Activated T-cell treated with anti-CD3 and anti-CD28 coated beads, Interleukin-2, amount 50 U/mL, for 4 hours (primary cell): ENCODE results near the gene GALNT5. TPM values are rescaled to one million over a fixed set of nuclear protein-coding genes. Genes with fewer than 3 reads are reported as not detected.

Source experiments
- ATAC-seq, 2 donors: fragments of 200-7000 bp; cut with Tn5 transposase; one replicate each; pipeline ENCODE4 v1.10.0; 2021
- DNase-seq: peaks from one replicate; pipeline ENCODE4 v3.0.0-alpha.2; 2020
- H3K27me3 Mint-ChIP-seq: one replicate; pipeline ENCODE4 v1.8.0; 2021; ENCODE audit warnings: low read depth, mixed read lengths
- H3K36me3 Mint-ChIP-seq: one replicate; pipeline ENCODE4 v1.8.0; 2022; ENCODE audit warnings: mixed read lengths; ENCODE audit not compliant: insufficient read depth
- H3K4me1 Mint-ChIP-seq: one replicate; pipeline ENCODE4 v1.8.0; 2021; ENCODE audit warnings: low read depth, mixed read lengths
- H3K4me3 Mint-ChIP-seq: one replicate; pipeline ENCODE4 v1.8.0; 2021; ENCODE audit warnings: mild to moderate bottlenecking, moderate library complexity, mixed read lengths
- H3K9me3 Mint-ChIP-seq: one replicate; pipeline ENCODE4 v1.8.0; 2021; ENCODE audit warnings: mixed read lengths
- total RNA-seq, 3 donors: library from RNA; stranded (reverse); gene quantifications; one replicate each; pipeline ENCODE4 v1.2.1, GENCODE V29; 2021

Gene GALNT5
- total RNA-seq, 3 donors from 2014 or later: 0.05 to 0.15 (median 0.08) TPM

DNA sequence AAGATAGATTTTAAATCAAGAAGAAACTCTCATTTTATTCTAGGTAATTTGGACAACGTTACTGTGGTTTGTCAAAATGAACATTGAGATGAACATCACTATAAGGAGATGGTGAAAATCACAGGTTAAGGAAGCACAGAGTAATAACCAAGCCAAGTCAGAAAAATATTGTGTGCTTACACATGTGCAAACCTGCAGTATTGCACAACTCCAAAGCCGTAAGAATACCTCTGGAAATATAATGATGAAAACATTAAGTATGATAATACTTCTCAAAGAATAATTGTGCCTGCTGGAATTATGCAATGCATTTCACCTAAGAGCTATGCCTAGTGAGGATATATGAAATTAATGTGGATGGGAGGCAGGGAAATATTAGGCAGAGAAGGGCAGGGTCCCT lies 21.1 kb upstream of the GALNT5 start:
- no peaks in the 10 kb centered on the region for H3K36me3 Mint-ChIP-seq
- no peaks in the 10 kb centered on the region for H3K9me3 Mint-ChIP-seq
- DNase-seq (no peak), ATAC-seq (no peak)
- H3K27me3 Mint-ChIP-seq: peaks cover 5% of the 10 kb centered on the region
- H3K4me3 Mint-ChIP-seq: no peak overlapping the region
- no peaks in the 10 kb centered on the region for H3K4me1 Mint-ChIP-seq

DNA sequence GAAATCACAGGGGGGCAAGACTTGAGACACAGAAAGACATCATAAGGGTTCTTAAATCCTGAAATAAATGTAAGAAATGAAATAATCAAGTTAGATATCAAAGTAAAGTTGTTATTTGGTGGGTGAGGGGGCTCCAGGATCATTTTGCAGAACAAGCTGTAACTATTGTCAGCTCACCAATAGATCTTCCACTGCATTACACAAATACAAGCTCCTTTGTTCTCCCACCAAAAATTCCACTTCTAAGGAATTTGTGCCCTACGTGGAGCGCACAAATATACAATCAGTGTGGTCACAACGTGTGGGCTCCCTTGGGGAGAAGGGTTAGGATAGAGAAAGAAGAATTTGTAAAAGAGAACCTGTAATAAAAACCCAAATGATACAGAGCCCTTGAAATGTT lies 19.2 kb upstream of the GALNT5 start:
- Mint-ChIP-seq H3K4me1 (no peaks in the 10 kb centered on the region), H3K27me3 (peaks cover 8% of the 10 kb centered on the region), H3K4me3 (no peak overlapping the region), H3K36me3 (no peaks in the 10 kb centered on the region), H3K9me3 (no peaks in the 10 kb centered on the region)
- no peak for DNase-seq
- no peak for ATAC-seq

DNA sequence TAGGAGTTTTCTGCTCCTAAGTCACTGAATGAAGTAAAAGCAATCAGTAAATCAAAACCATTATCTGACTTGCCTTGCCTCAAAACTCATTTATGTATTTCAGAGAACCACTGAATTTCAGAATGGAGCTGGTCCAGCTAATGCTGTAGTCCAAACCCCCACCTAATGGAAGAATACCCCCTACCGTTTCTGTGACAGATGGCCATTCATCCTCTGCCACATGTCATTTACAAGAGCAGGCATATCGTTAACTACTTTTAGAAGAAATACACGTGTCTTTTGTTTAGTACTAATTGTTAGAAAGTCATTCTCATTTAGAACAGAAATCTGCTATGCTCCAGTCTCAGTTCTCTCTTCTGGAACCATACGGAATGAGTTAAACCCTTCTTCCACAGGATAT lies 12.8 kb upstream of the GALNT5 start:
- no peak overlapping the region for H3K4me3 Mint-ChIP-seq
- DNase-seq (no peak), ATAC-seq (no peak)
- no peaks in the 10 kb centered on the region for H3K36me3 Mint-ChIP-seq
- H3K27me3 Mint-ChIP-seq: peaks cover 3% of the 10 kb centered on the region
- H3K9me3 Mint-ChIP-seq: no peaks in the 10 kb centered on the region
- peaks cover 14% of the 10 kb centered on the region for H3K4me1 Mint-ChIP-seq

DNA sequence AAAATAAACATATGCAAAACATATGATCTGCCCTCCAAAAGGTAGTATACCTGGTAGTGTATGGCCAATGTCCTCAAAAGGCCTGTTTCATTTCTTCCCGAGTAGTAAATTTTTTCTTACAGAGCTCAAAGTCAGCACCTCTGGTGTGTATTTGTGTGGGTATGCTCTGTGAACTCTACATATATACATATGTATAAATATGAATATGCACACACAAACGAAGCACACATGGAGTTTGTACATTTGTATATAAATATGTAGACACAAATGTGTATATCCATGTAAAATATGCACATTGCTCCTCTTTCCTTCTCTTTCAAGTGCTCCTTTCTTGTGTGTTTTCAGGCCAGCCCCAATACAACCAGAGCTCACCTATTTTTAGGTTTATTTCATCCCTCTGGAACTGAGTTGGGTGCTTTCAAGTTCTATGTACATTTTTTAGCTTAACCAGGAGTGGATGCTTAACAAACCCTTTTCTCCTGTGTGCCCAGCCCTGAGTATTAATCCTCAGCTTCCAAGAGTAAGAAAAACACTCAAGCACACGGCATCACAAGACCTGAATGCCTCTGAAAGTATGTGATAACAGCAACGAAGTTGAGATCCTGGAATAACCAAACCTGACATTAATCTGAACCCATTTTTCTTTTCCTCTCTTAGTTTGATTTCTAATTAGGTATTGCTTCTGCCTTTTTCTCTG lies 12.2 kb upstream of the GALNT5 start:
- Mint-ChIP-seq H3K36me3 (no peaks in the 10 kb centered on the region), H3K4me1 (peaks cover 14% of the 10 kb centered on the region), H3K27me3 (peaks cover 3% of the 10 kb centered on the region), H3K4me3 (no peak overlapping the region), H3K9me3 (no peaks in the 10 kb centered on the region)
- DNase-seq (no peak), ATAC-seq (no peak)

DNA sequence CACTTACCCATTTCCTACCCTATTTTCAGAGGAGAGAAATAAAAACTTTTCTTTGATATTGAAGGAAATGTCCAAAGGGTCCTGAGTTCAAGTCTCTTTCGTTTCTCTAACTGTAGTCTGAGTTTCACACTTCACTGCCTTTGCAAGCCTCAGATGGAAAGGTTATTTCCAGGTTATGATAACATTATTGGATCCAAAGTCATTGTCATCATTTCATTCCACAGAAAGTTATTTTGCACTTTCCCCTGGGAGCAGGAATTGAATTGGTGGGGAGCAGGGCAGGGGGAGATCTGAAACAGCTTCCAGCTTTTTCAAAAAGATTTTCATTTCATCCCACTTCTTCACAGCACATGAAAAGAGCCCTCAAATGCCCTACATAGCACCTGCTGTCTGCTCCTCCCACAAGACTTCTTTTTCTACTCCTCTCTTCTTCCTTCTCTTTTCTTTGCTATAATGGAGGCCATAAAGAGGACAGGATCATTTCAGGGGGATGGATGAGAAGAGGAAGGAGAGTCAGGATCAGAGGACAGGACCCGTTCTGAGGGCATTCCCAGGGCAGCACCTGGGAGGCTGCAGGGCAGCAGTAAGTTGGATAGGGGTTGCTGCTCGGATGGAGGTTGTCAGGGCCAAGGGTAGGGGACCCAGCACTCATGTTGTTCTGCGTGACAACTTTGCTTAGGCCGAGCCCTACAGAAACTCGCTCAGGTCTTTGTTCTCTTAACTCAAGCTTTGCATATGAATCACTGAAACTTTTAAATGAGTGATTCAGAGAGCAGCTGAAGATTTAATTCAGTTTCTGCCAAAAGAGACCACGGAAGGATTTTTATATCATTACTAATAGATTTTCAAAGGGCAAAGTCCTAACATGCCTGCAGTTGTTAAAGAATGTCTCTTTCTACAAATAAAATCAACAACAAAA lies 11.4 kb upstream of the GALNT5 start:
- peaks cover 14% of the 10 kb centered on the region for H3K4me1 Mint-ChIP-seq
- peaks cover 3% of the 10 kb centered on the region for H3K27me3 Mint-ChIP-seq
- no peaks in the 10 kb centered on the region for H3K36me3 Mint-ChIP-seq
- DNase-seq: no peak
- H3K4me3 Mint-ChIP-seq: no peak overlapping the region
- H3K9me3 Mint-ChIP-seq: no peaks in the 10 kb centered on the region
- ATAC-seq: peak; percentile 96

DNA sequence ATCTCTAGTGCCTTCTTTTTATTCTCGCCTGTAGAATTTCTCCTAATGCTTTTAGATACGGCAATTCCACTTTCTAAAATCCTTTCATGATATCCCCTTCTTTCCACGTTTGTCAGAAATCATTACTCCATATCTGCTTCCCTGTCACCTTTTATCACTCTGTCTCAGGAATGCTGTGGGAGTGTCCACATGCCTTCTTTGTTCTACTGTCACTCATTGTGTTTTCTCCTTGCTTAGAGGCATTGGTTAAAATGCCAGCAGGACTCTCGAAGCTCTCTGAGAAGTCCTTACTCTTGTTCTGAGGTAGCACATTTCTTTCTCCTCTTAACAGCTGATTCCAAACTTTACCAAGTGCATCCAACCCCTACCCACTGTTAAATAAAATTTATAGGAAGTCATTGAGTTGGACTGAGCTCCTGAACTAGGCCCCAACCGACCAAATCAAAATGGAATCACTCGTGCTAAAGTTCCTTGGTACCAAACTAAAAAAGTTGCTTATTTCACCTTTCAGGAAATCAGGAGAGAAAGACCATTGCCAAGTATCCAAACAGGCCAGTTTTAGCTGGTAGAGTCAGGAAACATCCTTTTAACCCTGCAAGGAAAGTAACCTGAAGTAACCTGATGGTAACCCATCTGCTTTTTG lies 10.6 kb upstream of the GALNT5 start:
- ATAC-seq (no peak), DNase-seq (no peak)
- Mint-ChIP-seq H3K4me3 (no peak overlapping the region), H3K27me3 (peaks cover 3% of the 10 kb centered on the region), H3K9me3 (no peaks in the 10 kb centered on the region), H3K4me1 (peaks cover 14% of the 10 kb centered on the region), H3K36me3 (no peaks in the 10 kb centered on the region)

DNA sequence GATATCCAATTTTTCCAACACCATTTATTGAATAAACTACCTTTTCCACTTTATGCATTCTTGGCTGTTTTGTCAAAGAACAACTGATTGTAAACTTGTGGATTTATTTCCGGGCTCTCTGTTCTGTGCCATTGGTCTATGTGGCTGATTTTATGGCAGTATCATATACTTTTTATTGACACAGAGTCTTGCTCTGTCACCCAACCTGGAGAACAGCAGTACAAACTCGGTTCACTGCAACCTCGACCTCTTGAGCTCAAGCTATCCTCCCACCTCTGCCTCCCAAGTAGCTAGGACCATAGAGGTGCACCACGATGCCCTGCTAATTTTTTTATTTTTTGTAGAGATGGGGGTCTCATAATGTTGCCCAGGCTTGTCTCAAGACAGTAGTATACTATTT lies 6.7 kb upstream of the GALNT5 start:
- ATAC-seq (no peak), DNase-seq (no peak)
- Mint-ChIP-seq H3K4me3 (no peak overlapping the region), H3K27me3 (peaks cover 3% of the 10 kb centered on the region), H3K9me3 (no peaks in the 10 kb centered on the region), H3K36me3 (no peaks in the 10 kb centered on the region), H3K4me1 (peaks cover 10% of the 10 kb centered on the region)

DNA sequence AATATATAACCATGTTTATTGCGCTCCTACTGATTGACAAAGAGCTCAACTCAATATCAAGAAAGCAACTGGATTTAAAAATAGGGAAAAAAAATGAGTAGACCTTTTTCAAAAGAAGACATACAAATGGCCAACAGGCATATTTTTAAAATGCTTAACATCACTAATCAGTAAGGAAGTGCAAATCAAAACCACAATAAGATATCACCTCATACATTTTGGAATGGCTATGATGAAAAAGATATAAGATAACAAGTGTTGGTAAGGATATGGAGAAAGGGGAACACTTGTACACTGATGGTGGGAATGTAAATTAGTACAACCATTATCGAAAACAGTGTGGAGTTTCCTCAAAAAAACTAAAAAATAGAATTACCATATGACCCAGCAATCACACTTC lies 5.6 kb upstream of the GALNT5 start:
- H3K36me3 Mint-ChIP-seq: no peaks in the 10 kb centered on the region
- H3K4me3 Mint-ChIP-seq: no peak overlapping the region
- DNase-seq (no peak), ATAC-seq (no peak)
- H3K9me3 Mint-ChIP-seq: no peaks in the 10 kb centered on the region
- H3K27me3 Mint-ChIP-seq: peaks cover 3% of the 10 kb centered on the region
- peaks cover 5% of the 10 kb centered on the region for H3K4me1 Mint-ChIP-seq

DNA sequence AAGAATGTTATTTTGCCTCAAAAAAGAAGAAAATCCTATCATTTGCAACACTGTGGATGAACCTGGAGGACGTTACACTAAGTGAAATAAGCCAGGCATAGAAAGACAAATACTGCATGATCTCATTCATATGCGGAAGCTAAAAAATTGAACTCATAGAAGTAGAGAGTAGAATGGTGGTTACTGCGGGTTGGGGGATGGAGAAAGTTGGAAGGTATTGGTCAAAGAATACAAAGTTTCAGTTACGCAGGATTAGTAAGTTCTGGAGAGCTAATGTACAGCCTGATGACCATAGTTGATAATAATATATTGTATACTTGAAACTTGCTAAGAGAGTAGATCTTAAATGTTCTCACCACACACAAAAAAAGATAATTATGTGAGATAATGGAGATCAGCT lies 5.0 kb upstream of the GALNT5 start:
- ATAC-seq (no peak), DNase-seq (no peak)
- H3K4me3 Mint-ChIP-seq: no peak overlapping the region
- H3K9me3 Mint-ChIP-seq: no peaks in the 10 kb centered on the region
- H3K4me1 Mint-ChIP-seq: peaks cover 7% of the 10 kb centered on the region
- H3K36me3 Mint-ChIP-seq: no peaks in the 10 kb centered on the region
- H3K27me3 Mint-ChIP-seq: peaks cover 3% of the 10 kb centered on the region

DNA sequence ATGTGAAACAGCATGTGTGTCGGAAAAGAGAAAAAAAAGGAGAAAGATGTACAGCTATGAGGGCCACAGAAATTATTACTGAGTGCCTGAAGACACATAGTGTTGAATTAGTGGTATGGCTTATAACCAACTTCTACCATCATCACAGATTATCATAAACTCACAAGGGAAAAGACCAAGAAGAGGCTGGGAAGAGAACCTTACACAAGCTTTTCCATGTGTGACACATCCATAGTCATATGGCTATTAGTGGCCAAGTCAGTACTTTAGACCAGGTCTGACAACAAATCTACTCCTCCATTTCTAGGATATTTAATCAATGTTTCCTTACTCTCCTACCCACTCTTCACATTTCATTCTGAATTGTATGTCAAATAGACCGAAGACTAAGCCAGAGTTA lies 3.5 kb upstream of the GALNT5 start:
- H3K4me1 Mint-ChIP-seq: peaks cover 7% of the 10 kb centered on the region
- no peaks in the 10 kb centered on the region for H3K9me3 Mint-ChIP-seq
- no peaks in the 10 kb centered on the region for H3K36me3 Mint-ChIP-seq
- ATAC-seq (no peak), DNase-seq (no peak)
- peaks cover 3% of the 10 kb centered on the region for H3K27me3 Mint-ChIP-seq
- no peak overlapping the region for H3K4me3 Mint-ChIP-seq

DNA sequence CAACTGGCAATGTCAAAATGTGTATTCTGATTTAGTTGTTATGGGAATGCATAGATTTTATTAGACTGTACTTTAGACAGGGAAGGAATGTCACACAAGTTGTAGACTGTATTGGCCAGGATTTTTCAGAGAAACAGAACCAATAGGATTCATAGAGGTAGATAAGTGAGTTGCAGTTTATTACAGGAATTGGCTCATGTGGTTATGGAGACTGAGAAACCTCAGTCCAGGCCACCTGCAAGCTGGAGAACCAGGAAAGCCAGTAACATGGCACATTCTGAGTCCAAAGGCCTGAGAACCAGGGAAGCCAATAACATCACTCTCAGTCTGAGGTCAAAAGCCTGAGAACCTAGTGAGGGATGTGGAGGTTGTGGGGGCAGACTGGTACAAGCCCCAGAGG lies 1.8 kb upstream of the GALNT5 start:
- Mint-ChIP-seq H3K27me3 (peaks cover 3% of the 10 kb centered on the region), H3K9me3 (no peaks in the 10 kb centered on the region), H3K36me3 (no peaks in the 10 kb centered on the region), H3K4me1 (peaks cover 11% of the 10 kb centered on the region), H3K4me3 (no peak overlapping the region)
- DNase-seq (no peak), ATAC-seq (no peak)

DNA sequence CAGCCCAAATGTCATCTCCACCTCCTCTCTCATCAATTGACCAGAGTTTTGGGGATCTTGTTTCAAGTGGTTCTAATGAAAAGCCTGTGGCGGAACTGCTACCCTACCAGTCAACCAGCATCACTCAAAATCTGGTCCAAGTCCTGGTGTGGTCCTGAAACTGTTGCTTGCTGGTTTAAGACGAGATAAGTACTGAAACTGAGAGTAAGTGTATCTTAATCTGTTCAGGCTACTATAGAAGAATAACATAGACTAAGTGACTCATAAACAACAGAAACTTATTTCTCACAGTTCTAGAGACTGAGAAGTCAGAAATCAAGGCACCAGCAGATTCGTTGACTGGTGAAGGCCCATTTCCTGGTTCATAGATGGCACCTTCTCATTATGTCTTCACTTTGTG lies 879 bp upstream of the GALNT5 start:
- Mint-ChIP-seq H3K4me3 (no peak overlapping the region), H3K27me3 (peaks cover 3% of the 10 kb centered on the region), H3K9me3 (no peaks in the 10 kb centered on the region), H3K36me3 (no peaks in the 10 kb centered on the region), H3K4me1 (peaks cover 17% of the 10 kb centered on the region)
- DNase-seq (no peak), ATAC-seq (peak; percentile 73 to 74)

DNA sequence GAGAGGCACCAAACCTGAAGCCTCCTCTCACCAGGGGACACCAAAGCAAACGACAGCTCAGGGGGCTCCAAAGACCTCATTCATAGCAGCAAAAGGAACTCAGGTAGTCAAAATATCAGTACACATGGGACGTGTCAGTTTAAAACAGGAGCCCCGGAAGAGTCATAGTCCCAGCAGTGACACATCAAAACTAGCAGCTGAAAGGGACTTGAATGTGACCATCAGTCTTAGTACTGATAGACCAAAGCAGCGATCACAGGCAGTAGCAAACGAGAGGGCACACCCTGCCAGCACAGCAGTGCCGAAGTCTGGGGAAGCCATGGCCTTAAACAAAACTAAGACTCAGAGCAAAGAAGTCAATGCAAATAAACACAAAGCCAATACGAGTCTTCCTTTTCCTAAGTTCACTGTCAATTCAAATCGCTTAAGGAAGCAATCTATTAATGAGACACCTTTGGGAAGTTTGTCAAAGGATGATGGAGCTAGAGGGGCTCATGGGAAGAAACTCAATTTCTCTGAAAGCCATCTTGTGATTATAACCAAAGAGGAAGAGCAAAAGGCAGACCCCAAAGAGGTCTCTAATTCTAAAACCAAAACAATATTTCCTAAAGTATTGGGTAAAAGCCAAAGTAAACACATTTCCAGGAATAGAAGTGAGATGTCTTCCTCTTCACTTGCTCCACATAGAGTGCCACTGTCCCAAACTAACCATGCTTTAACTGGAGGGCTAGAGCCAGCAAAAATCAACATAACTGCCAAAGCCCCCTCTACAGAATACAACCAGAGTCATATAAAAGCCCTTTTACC lies 1.2 kb downstream of the GALNT5 start:
- peaks cover 17% of the 10 kb centered on the region for H3K4me1 Mint-ChIP-seq
- ATAC-seq: no peak
- no peaks in the 10 kb centered on the region for H3K36me3 Mint-ChIP-seq
- DNase-seq: no peak
- H3K4me3 Mint-ChIP-seq: no peak overlapping the region
- H3K27me3 Mint-ChIP-seq: no peaks in the 10 kb centered on the region
- H3K9me3 Mint-ChIP-seq: no peaks in the 10 kb centered on the region

DNA sequence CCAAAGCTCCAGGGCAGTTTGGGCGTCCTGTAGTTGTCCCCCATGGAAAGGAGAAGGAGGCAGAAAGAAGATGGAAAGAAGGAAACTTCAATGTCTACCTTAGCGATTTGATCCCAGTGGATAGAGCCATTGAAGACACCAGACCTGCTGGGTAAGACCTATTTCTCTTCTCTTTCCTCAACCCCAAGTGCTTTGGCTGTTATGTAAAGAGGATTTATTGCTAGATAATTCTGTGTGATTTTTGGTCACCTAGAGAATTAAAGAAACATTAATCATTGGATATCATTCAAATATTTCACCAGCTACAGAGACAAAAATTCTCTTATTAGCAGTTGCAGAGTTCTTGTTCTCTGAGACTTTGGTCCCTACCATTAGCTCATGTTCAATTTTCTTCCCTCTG lies 1.9 kb downstream of the GALNT5 start:
- DNase-seq (no peak), ATAC-seq (no peak)
- Mint-ChIP-seq H3K36me3 (no peaks in the 10 kb centered on the region), H3K27me3 (no peaks in the 10 kb centered on the region), H3K4me3 (no peak overlapping the region), H3K9me3 (no peaks in the 10 kb centered on the region), H3K4me1 (peaks cover 17% of the 10 kb centered on the region)
